SK-N-MC (cell line): ENCODE results near the gene DOK3.

Source experiments
- FOXP2 ChIP-seq: optimal IDR thresholded peaks from 2 replicates; pipeline ENCODE3; 2011; ENCODE audit warnings: mild to moderate bottlenecking, moderate library complexity; ENCODE audit not compliant: insufficient read depth; ENCODE audit errors: extremely low read length, control extremely low read depth
- POLR2AphosphoS5 ChIP-seq: IDR thresholded peaks from 2 replicates; pipeline ENCODE4 v1.6.1; 2012; ENCODE audit warnings: mild to moderate bottlenecking, low read depth, low read length, borderline replicate concordance

DNA sequence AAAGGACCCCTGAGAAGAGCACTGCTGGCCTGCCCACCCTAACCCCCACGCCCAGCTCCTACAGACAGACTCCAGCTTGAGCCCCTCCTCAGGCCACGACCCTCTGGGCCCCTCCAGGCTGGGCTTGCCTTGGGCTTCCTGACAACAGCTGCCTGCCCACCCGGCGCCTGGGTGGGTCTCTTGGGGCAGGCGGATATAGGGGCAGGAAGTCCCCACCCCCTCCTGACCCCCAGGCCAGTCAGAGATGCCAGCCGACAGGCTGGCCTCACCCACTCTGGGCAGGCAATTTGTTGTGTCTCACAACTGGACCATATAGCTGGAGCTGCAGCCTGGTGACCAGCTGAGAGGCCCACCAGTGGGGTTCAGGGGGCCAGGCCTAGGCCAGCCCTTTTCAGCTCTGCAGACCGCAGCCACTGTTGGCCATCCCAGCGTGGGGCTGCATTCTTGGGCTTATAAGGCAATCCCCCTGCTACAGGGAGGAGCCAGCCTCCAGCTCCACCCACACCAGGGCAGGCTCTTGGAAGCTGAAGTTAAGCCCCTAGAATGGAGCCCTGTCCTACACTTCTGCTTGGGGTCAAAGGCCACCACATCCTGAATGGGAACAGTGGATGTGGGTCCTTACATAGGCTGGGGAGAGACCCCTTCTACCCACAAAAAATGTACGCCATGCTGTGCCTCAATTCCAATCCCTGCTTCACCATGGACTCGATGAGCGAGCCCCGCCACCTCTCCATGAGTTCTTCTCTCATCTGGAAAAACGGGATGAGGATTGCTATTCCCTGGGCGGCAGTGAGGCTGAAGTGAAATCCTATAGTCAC lies 14.2 kb downstream of the DOK3 start:
- TF ChIP-seq POLR2AphosphoS5: no peak
- TF ChIP-seq FOXP2: no peak
